Naive B cell (primary cell): ENCODE measurements around the gene CHD1. TPM values are rescaled to one million over a fixed set of nuclear protein-coding genes. Genes with fewer than 3 reads are reported as not detected.

Source experiments
- ATAC-seq, 2 donors: fragments of 150-1000 bp; cut with Tn5 transposase; 2 replicates each; pipeline ENCODE4 v1.10.0; 2021; ENCODE audit warnings: low read depth in 2 of 2, mild to moderate bottlenecking in 2 of 2, moderate library complexity in 2 of 2
- DNase-seq: peaks from one replicate; pipeline ENCODE4 v3.0.0; 2022
- H3K27ac Mint-ChIP-seq, 6 donors: one replicate each; pipeline ENCODE4 v1.8.0; 2020 to 2022; ENCODE audit warnings: mild to moderate bottlenecking in 6 of 6, mixed read lengths in 6 of 6, moderate library complexity in 5 of 6, inconsistent platforms in 2 of 6
- H3K27me3 Mint-ChIP-seq, 3 donors: one replicate each; pipeline ENCODE4 v1.8.0; 2021 to 2022; ENCODE audit warnings: mixed read lengths in 3 of 3, mild to moderate bottlenecking in 1 of 3
- H3K36me3 Mint-ChIP-seq, 2 donors: one replicate each; pipeline ENCODE4 v1.8.0; 2020 to 2022; ENCODE audit warnings: mixed read lengths in 2 of 2, inconsistent platforms in 1 of 2, mild to moderate bottlenecking in 1 of 2
- H3K4me1 Mint-ChIP-seq, 3 donors: one replicate each; pipeline ENCODE4 v1.8.0; 2020 to 2022; ENCODE audit warnings: mixed read lengths in 3 of 3, inconsistent platforms in 1 of 3, mild to moderate bottlenecking in 1 of 3, moderate library complexity in 1 of 3
- H3K4me3 Mint-ChIP-seq, 8 donors: one replicate each; pipeline ENCODE4 v1.8.0; 2020 to 2022; ENCODE audit warnings: mild to moderate bottlenecking in 8 of 8, mixed read lengths in 8 of 8, moderate library complexity in 8 of 8, inconsistent platforms in 2 of 8
- H3K9me3 Mint-ChIP-seq, 7 donors: one replicate each; pipeline ENCODE4 v1.8.0; 2020 to 2022; ENCODE audit warnings: mixed read lengths in 7 of 7, mild to moderate bottlenecking in 5 of 7, inconsistent platforms in 2 of 7, moderate library complexity in 1 of 7
- polyA plus RNA-seq, 6 donors: library from polyadenylated mRNA; unstranded; fragments of 300-500 nt; fragmentation: Illumina TruSeq; gene quantifications; one replicate each; pipeline ENCODE4 v1.2.3, GENCODE V29; 2021; ENCODE audit warnings: low read depth in 6 of 6

Gene CHD1
- 10 to 100 TPM in 4 of 6 donors, 1 to 10 TPM in 2; 4.1 to 12.2 (median 10.9) TPM for polyA plus RNA-seq

- Mint-ChIP-seq H3K27me3 (no peaks in the 10 kb centered on the region), H3K4me3 (peak within 1 kb of the TSS; percentile 84 to 100 (median 98)), H3K4me1 (peaks cover 32 to 63% (median 32%) of the 10 kb centered on the region in 3 donors), H3K36me3 (peaks cover 4 to 7% of the 10 kb centered on the region in 2 donors), H3K9me3 (peaks cover 0 to 5% (median 0%) of the 10 kb centered on the region in 7 donors), H3K27ac (peak within 1 kb of the TSS; percentile 97 to 100 (median 100))
- DNase-seq (peak; percentile 97), ATAC-seq (peak; percentile 66 to 67)
These were observed at the start of gene CHD1 for GRCh38 chr5:98928873-98929709. TSS of gene CHD1 (minus strand) at chr5:98929007. CDS start at chr5:98926386, 2,621 bp downstream.

GRCh38 chr5:98978528-98978927, 49.7 kb upstream of the CHD1 start:
- H3K27me3 Mint-ChIP-seq = no peaks in the 10 kb centered on the region
- H3K9me3 Mint-ChIP-seq = peaks cover 0 to 4% (median 0%) of the 10 kb centered on the region in 7 donors
- DNase-seq = no peak
- no peak overlapping the region for H3K4me3 Mint-ChIP-seq
- H3K4me1 Mint-ChIP-seq = peaks cover 19 to 29% (median 20%) of the 10 kb centered on the region in 3 donors
- no peak for ATAC-seq
- no peak overlapping the region for H3K27ac Mint-ChIP-seq
- H3K36me3 Mint-ChIP-seq = no peaks in the 10 kb centered on the region

GRCh38 chr5:98977723-98978122, 48.9 kb upstream of the CHD1 start:
- Mint-ChIP-seq H3K36me3 (no peaks in the 10 kb centered on the region), H3K27me3 (no peaks in the 10 kb centered on the region), H3K4me1 (peaks cover 19 to 29% (median 20%) of the 10 kb centered on the region in 3 donors), H3K9me3 (peaks cover 0 to 4% (median 0%) of the 10 kb centered on the region in 7 donors), H3K4me3 (no peak overlapping the region), H3K27ac (peak overlapping the region in 2 of 6 donors; percentile 58 to 62)
- ATAC-seq = no peak
- DNase-seq = no peak

- Mint-ChIP-seq H3K4me3 (peak overlapping the region in 7 of 8 donors; percentile 14 to 74 (median 47)), H3K4me1 (peaks cover 19 to 29% (median 20%) of the 10 kb centered on the region in 3 donors), H3K36me3 (no peaks in the 10 kb centered on the region), H3K27ac (peak overlapping the region; percentile 8 to 86 (median 72)), H3K9me3 (peaks cover 0 to 4% (median 0%) of the 10 kb centered on the region in 7 donors), H3K27me3 (no peaks in the 10 kb centered on the region)
- ATAC-seq = peak; percentile 99
- DNase-seq = peak; percentile 52
These were observed 47.0 kb upstream of the CHD1 start for GRCh38 chr5:98975682-98976407.

- Mint-ChIP-seq H3K9me3 (peaks cover 0 to 4% (median 0%) of the 10 kb centered on the region in 7 donors), H3K27ac (peak overlapping the region in 4 of 6 donors; percentile 55 to 86 (median 76)), H3K27me3 (no peaks in the 10 kb centered on the region), H3K4me3 (peak overlapping the region in 7 of 8 donors; percentile 26 to 76 (median 55)), H3K4me1 (peaks cover 19 to 29% (median 20%) of the 10 kb centered on the region in 3 donors), H3K36me3 (no peaks in the 10 kb centered on the region)
- ATAC-seq = peak in 1 of 2 donors; percentile 24
- DNase-seq = no peak
These were observed 46.4 kb upstream of the CHD1 start for GRCh38 chr5:98975223-98975622.

GRCh38 chr5:98969400-98969799, 40.6 kb upstream of the CHD1 start:
- Mint-ChIP-seq H3K36me3 (no peaks in the 10 kb centered on the region), H3K4me1 (no peaks in the 10 kb centered on the region), H3K4me3 (no peak overlapping the region), H3K27ac (no peak overlapping the region), H3K9me3 (peaks cover 0 to 11% (median 4%) of the 10 kb centered on the region in 7 donors), H3K27me3 (no peaks in the 10 kb centered on the region)
- DNase-seq (no peak), ATAC-seq (no peak)

GRCh38 chr5:98968056-98968564, 39.3 kb upstream of the CHD1 start:
- no peak for DNase-seq
- Mint-ChIP-seq H3K4me3 (no peak overlapping the region), H3K27me3 (no peaks in the 10 kb centered on the region), H3K36me3 (no peaks in the 10 kb centered on the region), H3K9me3 (peaks cover 0 to 11% (median 4%) of the 10 kb centered on the region in 7 donors), H3K4me1 (no peaks in the 10 kb centered on the region), H3K27ac (peak overlapping the region in 1 of 6 donors; percentile 53)
- ATAC-seq = no peak

- Mint-ChIP-seq H3K4me1 (peaks cover 0 to 4% (median 0%) of the 10 kb centered on the region in 3 donors), H3K9me3 (peaks cover 0 to 11% (median 4%) of the 10 kb centered on the region in 7 donors), H3K27me3 (no peaks in the 10 kb centered on the region), H3K36me3 (no peaks in the 10 kb centered on the region), H3K4me3 (no peak overlapping the region), H3K27ac (no peak overlapping the region)
- ATAC-seq = no peak
- no peak for DNase-seq
These were observed 36.4 kb upstream of the CHD1 start for GRCh38 chr5:98965226-98965625.

- Mint-ChIP-seq H3K36me3 (no peaks in the 10 kb centered on the region), H3K9me3 (peaks cover 0 to 11% (median 4%) of the 10 kb centered on the region in 7 donors), H3K27ac (peak overlapping the region in 1 of 6 donors; percentile 64), H3K27me3 (no peaks in the 10 kb centered on the region), H3K4me3 (no peak overlapping the region), H3K4me1 (peaks cover 0 to 4% (median 0%) of the 10 kb centered on the region in 3 donors)
- no peak for DNase-seq
- ATAC-seq = no peak
These were observed 35.8 kb upstream of the CHD1 start for GRCh38 chr5:98964621-98965020.

GRCh38 chr5:98963019-98963418, 34.2 kb upstream of the CHD1 start:
- H3K36me3 Mint-ChIP-seq = no peaks in the 10 kb centered on the region
- DNase-seq = no peak
- H3K4me3 Mint-ChIP-seq = no peak overlapping the region
- peaks cover 0 to 11% (median 4%) of the 10 kb centered on the region in 7 donors for H3K9me3 Mint-ChIP-seq
- H3K4me1 Mint-ChIP-seq = peaks cover 0 to 4% (median 0%) of the 10 kb centered on the region in 3 donors
- H3K27me3 Mint-ChIP-seq = no peaks in the 10 kb centered on the region
- no peak overlapping the region for H3K27ac Mint-ChIP-seq
- ATAC-seq = no peak

GRCh38 chr5:98962587-98962986, 33.8 kb upstream of the CHD1 start:
- H3K9me3 Mint-ChIP-seq = peaks cover 0 to 11% (median 4%) of the 10 kb centered on the region in 7 donors
- no peak for ATAC-seq
- no peaks in the 10 kb centered on the region for H3K27me3 Mint-ChIP-seq
- no peaks in the 10 kb centered on the region for H3K36me3 Mint-ChIP-seq
- peaks cover 0 to 4% (median 0%) of the 10 kb centered on the region in 3 donors for H3K4me1 Mint-ChIP-seq
- DNase-seq = no peak
- peak overlapping the region in 1 of 6 donors; percentile 39 for H3K27ac Mint-ChIP-seq
- H3K4me3 Mint-ChIP-seq = no peak overlapping the region

GRCh38 chr5:98961665-98962344, 33.0 kb upstream of the CHD1 start:
- Mint-ChIP-seq H3K27ac (no peak overlapping the region), H3K9me3 (peaks cover 0 to 11% (median 4%) of the 10 kb centered on the region in 7 donors), H3K27me3 (no peaks in the 10 kb centered on the region), H3K4me3 (no peak overlapping the region), H3K36me3 (no peaks in the 10 kb centered on the region), H3K4me1 (peaks cover 0 to 4% (median 0%) of the 10 kb centered on the region in 3 donors)
- ATAC-seq (no peak), DNase-seq (no peak)

GRCh38 chr5:98957307-98957706, 28.5 kb upstream of the CHD1 start:
- Mint-ChIP-seq H3K36me3 (no peaks in the 10 kb centered on the region), H3K9me3 (peaks cover 0 to 1% (median 0%) of the 10 kb centered on the region in 7 donors), H3K27me3 (no peaks in the 10 kb centered on the region), H3K4me3 (no peak overlapping the region), H3K27ac (no peak overlapping the region), H3K4me1 (peaks cover 0 to 4% (median 0%) of the 10 kb centered on the region in 3 donors)
- DNase-seq (no peak), ATAC-seq (no peak)
